ENCODE data around the gene NPIPA2.
"Not testable (repeated sequence)": the region's sequence is repeated elsewhere in the genome, so short reads cannot be mapped to it uniquely, and the experiment has no call there.

NPIPA2 gene

DNA sequence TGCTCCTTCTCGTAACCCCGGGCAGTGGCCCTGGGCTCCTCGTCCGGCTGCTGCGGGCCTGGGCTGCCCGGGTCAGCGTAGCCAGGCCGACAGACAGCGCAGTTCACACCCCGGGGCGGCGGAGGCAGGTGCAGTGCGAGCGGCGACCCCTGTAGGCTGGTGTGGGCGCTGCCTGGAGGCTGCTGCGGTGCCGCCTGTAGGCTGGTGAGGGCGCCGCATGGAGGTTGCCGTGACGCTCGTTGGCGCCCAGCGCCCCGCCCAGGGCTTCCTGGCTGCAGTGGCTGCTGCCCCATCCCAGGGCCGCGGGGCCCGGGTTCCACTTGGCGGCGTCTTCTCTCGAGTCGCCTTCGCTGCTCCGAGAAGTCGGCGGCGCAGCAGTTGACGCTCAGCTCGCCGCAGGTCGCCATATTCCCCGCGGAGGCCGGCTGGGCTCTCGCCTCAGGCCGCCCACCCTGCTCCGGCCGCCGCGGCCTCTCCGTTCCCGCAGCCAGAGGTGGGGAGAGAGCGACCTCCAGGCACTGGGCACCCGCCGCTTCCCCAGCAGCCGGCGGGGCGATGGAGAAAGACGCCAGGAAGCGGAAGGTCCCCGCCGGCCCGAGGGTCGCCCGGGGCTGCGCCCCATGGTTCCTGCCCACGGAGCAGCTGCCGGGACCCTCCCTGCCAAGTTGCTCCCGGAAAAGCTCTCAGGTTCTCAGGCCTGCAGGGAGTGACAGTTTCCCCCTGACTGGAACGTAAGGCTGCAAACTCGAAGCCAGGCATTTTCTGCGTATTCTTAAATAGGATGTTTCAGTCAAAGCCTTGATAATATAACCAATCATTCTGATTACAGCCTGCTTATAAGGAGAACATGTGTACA lies at the start of gene NPIPA2:
Gene NPIPA2 (plus strand): TSS at position 261 of the 856 bp plus-strand sequence. CDS start 5,533 bp downstream, outside the sequence.
- not testable (repeated sequence) for DNase-seq

DNA sequence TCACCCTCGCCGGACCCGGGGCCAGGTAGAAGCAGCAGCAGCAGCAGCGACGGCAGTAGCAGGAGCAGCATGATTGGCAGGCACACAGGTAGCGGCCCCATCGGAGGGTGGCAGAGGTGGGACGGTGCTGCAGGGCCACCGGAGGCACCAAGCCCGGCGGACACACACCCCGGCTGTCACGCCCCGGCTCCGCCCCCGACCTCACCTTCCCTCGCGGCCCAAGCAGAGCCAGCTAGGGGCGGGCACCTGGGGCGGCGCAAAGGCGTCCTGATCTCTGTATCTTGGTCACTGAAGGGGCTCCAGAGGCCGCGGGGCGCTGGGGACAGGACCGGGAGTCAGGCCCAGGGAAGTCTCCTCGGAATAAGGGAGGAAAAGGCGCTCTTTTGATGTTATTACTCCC lies 48.2 kb upstream of the NPIPA2 start, which contains the start of gene PLA2G10:
Gene PLA2G10 (minus strand): TSS at position 180 of the 400 bp plus-strand sequence. CDS start 79 bp downstream, at position 101.
- not testable (repeated sequence) for DNase-seq

DNA sequence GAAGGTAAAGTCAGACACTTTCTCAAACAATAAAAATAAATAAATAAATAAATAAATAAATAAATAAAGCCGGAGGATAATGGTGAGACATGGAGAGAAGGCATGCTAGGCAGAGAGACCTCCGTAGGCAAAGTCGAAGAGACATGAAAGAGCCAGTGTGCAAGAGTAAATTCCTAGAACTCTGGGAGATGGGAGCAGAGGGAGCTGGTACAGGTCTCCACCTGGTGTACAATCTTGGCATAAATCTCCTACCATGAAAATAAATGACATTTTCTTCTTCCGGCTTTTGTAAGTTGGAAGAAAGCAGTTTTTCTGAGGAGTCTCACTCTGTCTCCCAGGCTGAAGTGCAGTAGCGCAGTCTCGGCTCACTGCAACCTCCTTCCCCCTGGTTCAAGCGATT lies 40.5 kb upstream of the NPIPA2 start:
- DNase-seq: not testable (repeated sequence)

DNA sequence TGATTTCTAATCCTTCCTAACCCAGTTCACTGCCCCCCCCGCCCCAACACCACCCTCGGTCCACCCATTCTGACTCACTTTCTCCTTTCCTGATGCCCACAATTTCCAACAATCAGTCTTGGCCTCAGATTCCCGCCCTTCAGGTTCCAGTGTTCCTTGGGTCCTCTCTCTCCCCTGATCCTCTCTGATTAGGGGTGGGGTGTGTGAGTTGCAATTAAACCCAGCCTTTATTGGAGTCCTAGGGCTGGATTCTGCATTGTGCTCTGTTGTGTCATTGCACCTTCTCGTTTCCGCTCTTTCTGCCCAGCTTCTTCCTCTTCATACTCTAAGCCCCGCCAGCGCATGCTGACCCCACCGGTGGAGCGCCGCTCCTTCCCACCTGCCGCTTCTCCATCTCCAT lies 39.7 kb upstream of the NPIPA2 start:
- not testable (repeated sequence) for DNase-seq

DNA sequence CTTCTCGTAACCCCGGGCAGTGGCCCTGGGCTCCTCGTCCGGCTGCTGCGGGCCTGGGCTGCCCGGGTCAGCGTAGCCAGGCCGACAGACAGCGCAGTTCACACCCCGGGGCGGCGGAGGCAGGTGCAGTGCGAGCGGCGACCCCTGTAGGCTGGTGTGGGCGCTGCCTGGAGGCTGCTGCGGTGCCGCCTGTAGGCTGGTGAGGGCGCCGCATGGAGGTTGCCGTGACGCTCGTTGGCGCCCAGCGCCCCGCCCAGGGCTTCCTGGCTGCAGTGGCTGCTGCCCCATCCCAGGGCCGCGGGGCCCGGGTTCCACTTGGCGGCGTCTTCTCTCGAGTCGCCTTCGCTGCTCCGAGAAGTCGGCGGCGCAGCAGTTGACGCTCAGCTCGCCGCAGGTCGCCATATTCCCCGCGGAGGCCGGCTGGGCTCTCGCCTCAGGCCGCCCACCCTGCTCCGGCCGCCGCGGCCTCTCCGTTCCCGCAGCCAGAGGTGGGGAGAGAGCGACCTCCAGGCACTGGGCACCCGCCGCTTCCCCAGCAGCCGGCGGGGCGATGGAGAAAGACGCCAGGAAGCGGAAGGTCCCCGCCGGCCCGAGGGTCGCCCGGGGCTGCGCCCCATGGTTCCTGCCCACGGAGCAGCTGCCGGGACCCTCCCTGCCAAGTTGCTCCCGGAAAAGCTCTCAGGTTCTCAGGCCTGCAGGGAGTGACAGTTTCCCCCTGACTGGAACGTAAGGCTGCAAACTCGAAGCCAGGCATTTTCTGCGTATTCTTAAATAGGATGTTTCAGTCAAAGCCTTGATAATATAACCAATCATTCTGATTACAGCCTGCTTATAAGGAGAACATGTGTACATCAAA lies 38.9 kb upstream of the NPIPA2 start, which contains the start of gene NPIPA3:
Gene NPIPA3 (plus strand): TSS at position 256 of the 856 bp plus-strand sequence. CDS start 5,533 bp downstream, outside the sequence.
- not testable (repeated sequence) for DNase-seq

DNA sequence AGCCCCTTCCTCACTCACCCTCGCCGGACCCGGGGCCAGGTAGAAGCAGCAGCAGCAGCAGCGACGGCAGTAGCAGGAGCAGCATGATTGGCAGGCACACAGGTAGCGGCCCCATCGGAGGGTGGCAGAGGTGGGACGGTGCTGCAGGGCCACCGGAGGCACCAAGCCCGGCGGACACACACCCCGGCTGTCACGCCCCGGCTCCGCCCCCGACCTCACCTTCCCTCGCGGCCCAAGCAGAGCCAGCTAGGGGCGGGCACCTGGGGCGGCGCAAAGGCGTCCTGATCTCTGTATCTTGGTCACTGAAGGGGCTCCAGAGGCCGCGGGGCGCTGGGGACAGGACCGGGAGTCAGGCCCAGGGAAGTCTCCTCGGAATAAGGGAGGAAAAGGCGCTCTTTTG lies 9.1 kb upstream of the NPIPA2 start:
- DNase-seq: not testable (repeated sequence)

DNA sequence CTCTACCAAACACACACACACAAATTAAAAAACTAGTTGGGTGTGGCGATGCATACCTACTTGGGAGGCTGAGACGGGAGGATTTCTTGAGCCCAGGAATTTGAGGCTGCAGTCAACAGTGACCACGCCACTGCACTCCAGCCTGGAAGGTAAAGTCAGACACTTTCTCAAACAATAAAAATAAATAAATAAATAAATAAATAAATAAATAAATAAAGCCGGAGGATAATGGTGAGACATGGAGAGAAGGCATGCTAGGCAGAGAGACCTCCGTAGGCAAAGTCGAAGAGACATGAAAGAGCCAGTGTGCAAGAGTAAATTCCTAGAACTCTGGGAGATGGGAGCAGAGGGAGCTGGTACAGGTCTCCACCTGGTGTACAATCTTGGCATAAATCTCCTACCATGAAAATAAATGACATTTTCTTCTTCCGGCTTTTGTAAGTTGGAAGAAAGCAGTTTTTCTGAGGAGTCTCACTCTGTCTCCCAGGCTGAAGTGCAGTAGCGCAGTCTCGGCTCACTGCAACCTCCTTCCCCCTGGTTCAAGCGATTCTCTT lies 1.4 kb upstream of the NPIPA2 start:
- not testable (repeated sequence) for DNase-seq

DNA sequence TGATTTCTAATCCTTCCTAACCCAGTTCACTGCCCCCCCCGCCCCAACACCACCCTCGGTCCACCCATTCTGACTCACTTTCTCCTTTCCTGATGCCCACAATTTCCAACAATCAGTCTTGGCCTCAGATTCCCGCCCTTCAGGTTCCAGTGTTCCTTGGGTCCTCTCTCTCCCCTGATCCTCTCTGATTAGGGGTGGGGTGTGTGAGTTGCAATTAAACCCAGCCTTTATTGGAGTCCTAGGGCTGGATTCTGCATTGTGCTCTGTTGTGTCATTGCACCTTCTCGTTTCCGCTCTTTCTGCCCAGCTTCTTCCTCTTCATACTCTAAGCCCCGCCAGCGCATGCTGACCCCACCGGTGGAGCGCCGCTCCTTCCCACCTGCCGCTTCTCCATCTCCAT lies 539 bp upstream of the NPIPA2 start:
- DNase-seq: not testable (repeated sequence)

DNA sequence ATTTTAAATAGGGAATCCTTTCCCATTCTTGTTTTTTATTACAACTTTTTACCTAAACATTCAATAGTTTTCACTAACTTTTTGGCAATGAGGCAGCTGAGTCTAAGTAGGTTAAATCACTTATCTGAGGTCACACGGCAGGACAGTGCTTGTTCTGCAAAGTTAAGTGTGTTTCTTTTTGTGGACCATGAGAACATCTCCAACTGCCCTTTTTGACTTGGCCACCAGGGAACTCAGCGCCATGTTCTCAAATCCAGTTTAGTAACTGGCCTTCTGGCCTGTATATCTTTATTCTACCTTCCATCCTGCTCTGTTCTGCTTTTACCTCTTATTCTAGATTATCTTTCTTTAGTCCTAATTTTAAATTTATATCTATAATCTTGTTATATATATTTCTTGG lies 31.3 kb downstream of the NPIPA2 start:
- DNase-seq: not testable (repeated sequence)

DNA sequence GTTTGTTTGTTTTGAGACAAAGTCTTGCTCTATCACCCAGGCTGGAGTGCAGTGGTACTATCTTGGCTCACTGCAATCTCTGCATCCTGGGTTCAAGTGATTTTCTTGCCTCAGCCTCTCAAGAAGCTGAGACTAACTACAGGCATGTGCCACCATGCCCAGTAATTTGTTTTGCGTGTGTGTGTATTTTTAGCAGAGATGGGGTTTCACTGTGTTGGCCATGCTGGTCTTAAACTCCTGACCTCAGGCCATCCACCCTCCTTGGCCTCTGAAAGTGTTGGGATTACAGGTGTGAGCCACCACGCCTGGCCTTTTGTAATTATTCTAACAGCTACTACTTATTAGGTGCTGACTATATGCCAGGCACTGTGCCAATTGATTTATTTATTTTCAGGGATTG lies 33.3 kb downstream of the NPIPA2 start:
- DNase-seq: not testable (repeated sequence)

DNA sequence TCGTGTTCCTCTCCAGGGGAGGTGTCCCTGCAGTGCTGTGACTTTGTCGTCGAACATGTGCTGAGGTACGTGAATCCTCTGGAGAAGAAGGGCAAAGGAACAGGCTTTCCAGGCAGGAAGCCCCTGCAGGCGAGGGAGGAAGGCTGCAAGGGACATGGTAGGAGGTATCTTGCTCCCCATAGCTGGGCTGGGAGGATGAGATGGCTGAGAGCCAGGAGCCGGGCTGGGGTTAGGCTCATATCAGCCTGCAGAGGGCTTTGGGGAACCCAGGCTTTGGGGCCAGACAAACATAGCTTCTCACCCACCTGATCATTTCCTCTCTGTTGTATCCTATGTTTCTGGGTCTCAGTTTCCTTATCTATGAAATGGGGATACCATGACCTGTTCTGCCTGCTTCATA lies 34.4 kb downstream of the NPIPA2 start:
- DNase-seq: not testable (repeated sequence)

DNA sequence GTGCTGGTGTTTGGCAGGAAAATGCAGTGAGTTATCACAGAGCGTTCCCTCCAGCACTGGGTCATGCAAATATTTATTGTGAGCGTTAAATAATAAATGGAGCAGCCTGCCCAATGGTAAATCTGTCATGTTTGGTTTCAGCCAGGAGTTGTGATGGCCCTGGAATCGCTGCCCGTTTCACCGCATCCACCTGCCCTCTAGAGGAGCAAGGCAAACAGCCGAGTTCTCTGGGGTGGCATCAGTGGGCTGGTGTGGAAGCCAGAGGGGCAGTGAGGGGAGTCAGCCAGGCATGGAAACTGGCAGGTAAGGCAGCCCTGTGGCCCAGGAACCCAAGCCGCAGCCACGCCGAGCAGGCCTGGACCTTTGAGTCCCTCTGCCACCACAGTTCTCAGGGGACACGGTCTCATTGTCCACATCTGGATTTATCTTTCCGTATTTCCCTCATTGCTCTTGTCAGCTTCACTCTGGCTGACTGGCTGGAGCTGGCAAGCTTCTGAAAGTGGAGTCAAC lies 37.1 kb downstream of the NPIPA2 start:
- not testable (repeated sequence) for DNase-seq

DNA sequence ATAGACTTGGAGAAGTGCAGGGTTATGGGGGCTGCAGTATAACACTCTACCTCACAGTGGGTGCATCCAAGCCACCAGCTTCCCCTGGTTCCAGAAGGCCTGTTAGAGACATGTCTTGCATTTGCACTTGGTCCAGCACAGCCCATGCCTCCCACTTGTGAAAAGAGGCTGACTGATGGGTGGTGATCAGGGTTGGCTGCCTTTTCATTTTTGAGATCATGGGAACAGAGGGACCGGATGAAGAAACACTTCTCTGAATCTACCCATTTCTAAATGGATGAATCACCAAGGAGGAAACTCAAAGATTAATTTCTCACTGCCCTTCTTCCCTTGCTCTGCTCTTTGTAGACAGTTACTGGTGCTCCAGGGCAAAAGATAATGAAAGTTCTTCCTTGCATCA lies 43.8 kb downstream of the NPIPA2 start:
- DNase-seq: not testable (repeated sequence)

DNA sequence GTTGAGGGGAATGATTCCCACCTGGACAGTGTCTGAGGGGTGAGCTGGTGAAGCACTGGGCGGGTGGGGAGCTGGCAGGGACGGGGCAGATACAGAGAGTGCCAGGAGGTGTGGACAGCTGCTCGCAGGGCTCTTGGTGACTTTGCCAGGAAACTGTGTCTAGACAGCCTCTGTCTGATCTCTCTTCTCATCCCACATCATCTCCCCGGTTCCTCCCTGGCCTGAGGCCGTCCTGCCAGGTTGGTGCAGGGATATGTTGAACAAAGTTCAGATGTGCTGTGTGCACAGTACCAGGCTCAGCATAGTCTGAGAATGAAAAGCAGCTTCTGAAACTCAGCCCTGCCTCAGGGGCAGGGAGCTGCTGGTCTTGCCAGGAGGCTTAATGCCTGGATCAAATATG lies 47.2 kb downstream of the NPIPA2 start:
- not testable (repeated sequence) for DNase-seq

DNA sequence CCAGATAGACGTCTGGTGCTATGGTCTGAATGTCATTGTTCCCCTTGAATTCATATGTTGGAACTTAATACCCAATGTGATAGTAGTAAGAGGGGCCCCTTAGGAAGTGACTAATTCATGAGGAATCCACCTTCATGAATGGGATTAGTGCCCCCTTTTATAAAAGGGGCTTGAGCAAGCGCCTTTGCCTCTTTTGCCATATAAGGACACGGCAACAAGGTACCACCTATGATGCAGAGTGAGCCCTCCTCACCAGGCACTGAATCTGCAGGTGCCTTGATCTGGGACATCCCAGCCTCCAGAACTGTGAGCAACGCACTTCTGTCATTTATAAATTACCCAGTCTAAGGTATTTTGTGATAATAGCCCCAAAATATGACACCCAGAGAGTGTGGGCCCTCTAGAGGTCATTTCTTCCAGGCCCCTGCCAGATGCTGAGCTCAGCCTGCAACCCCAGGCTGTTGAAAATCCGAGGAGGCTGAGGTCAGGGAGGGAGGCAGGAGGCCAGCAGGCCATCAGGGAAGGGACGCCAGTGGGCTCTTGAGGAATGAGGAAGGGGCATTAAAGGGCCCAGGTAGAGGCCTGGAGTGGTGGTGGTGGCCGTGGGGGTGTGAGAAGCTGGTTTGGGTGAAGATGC lies 48.1 kb downstream of the NPIPA2 start:
- not testable (repeated sequence) for DNase-seq

DNA sequence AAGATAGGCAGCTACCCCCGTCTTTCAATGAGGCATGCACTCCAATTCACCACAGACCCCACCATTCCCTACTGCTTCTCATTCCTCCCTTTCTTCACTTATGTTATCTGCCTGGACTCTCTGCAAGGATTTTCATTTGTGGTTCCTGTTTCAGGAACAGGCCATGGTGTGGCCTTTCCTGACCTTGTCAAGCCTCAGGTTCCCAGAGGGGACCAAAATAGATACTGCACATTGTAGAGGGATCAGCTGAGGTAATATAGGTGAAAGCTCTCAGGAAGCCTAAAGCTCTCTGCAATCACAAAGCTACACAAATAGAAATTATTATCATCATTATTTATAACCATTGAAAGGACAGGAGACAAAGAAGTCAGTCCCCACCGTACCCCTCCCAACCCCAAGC lies 50.6 kb downstream of the NPIPA2 start:
- DNase-seq: not testable (repeated sequence)

DNA sequence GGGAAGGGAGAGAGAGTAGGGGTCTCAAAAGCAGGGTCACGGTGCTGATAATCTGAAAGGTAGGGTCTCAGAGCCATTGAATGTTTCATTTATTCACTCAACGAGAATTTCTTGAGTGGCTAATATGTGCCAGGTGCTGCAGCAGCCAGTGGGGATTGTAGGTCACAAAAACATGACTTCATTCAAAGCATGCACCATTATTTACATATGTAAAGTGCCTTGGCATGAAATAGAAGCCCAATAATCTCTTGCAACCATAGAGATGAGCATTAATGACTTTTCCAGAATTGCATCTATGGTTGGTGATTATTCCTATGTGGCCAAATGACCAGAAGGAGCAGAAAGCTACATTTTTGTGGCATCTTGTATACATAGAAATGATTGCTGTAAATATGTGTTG lies 55.2 kb downstream of the NPIPA2 start:
- not testable (repeated sequence) for DNase-seq

DNA sequence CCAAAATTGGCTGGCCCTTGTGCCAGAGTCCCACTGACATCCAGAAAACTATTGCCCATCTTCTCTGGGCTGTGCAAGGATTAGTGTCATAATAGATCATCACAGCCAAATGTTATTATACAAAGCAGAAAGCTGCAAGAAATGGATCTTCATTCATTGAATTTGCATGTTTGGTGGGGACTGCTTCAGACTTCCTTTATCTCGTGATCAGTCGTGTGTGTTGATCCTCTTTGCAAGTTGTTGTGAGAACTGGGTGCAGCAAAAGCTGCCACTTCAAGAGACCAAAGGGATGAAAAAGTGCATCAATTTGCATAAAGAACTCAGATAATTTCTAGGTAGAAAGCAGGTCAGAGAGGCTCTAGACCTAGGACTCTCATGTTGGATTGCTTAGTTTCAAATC lies 61.2 kb downstream of the NPIPA2 start:
- not testable (repeated sequence) for DNase-seq

DNA sequence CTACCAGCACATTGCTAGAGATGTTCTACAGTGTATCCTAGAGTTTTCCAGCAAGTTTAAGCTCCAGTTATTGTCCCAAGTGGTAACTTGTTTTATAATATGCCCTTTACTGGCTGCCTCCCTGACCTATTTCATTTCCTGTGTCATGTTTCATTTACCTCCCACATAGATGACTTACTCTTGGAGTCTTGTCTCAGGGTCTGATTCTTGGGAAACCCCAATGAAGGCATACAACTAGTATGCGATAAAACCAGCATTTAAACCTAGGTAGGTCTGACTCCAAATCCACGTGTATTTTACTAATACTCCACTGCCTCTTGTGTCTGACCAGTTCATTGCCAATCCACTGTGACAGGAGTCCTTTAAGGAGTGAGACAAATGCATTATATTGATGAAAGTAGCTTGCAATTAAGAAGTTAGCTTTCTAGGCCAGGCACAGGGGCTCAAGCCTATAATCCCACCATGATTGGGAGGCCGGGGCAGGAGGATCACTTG lies 64.9 kb downstream of the NPIPA2 start:
- not testable (repeated sequence) for DNase-seq

DNA sequence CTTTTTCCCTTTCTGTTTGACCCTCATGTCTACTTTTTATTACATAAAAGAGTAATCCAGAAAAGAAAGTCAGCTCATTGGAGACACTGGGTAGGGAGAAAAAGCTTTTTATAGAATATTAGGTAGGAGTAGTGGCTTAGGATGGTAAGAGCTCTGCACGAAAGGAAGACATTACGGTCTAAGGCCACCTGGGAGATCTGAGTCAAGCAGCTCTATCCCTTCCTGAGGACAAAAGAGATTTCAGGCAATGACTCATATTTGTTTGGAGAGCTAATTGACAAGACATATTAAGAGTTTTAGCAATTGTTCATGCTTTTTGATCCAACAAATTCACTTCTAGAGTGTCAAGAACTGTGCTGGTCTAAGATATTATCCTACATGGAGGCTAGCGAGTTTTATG lies 71.6 kb downstream of the NPIPA2 start:
- DNase-seq: not testable (repeated sequence)

Measured in stimulated activated CD4-positive, alpha-beta T cell treated with anti-CD3 and anti-CD28 coated beads, Interleukin-1b, Interleukin-23, amount 100 ng/mL, for 48 hours (primary cell).